ENCODE measurements around the gene CDC42. TPM values are rescaled to one million over a fixed set of nuclear protein-coding genes. Genes with fewer than 3 reads are reported as not detected.

The CDC42 gene
- total and polyA plus RNA-seq, 10 of the 15 experiments (the other 5 are each of a cell fraction or from before 2014, with no cell fraction given), result 184 to 479 (median 326) TPM

GRCh38 chr1:22050330-22050729 lies 2.2 kb upstream of the CDC42 start:
- Histone ChIP-seq H3K36me3 (ENCODE audit: control insufficient read depth in 2 of 2, insufficient read depth in 2 of 2, low read length in 1 of 2) (peaks cover 0 to 3% of the 10 kb centered on the region in 2 experiments; a peak in 1 of 4 replicates), H3K9me3 (replicated peaks; ENCODE audit: control insufficient read depth, insufficient read depth, low read length) (peaks cover under 1% of the 10 kb centered on the region; the same call in 1 of the 3 replicates), H3K4me1 (ENCODE audit: control insufficient read depth, insufficient read depth, low read length) (peaks cover 19% of the 10 kb centered on the region), H3K27ac (ENCODE audit: control insufficient read depth, insufficient read depth) (no peak overlapping the region), H3K79me2 (ENCODE audit: control insufficient read depth, insufficient read depth, low read length) (peaks cover 26% of the 10 kb centered on the region), H3K4me2 (ENCODE audit: control insufficient read depth, insufficient read depth) (no peak overlapping the region), H4K20me1 (ENCODE audit: control insufficient read depth, insufficient read depth) (0 out of 2 replicates have a peak, but pooled peaks cover 1% of the 10 kb centered on the region), H2AFZ (ENCODE audit: control insufficient read depth, low read depth, low read length) (no peak overlapping the region), H3K27me3 (replicated peaks in 1 of 2; ENCODE audit: control insufficient read depth in 2 of 2, insufficient read depth in 2 of 2, low read length in 1 of 2) (no peaks in the 10 kb centered on the region), H3K4me3 (no peak overlapping the region), H3K9ac (ENCODE audit: control insufficient read depth, insufficient read depth, low read length) (no peak overlapping the region)
- no peak for ATAC-seq
- in situ Hi-C loops (cut with MboI), result no loop called here
- ChIA-PET CTCF (interaction anchor here (1.1 to 12.9 kb wide), 3 partner anchors 8 to 27 kb away, joined by 3 to 107 read pairs (median 5); no protein-coding TSS in a partner anchor), RAD21 (ENCODE audit: unreplicated experiment) (interaction anchor here (0.6 to 1.8 kb wide), 3 partner anchors 11 to 23 kb away, joined by 3 to 9 read pairs (median 3); no protein-coding TSS in a partner anchor), SMC1A (ENCODE audit: uncharacterized antibody, unreplicated experiment) (interaction anchor here (1.3 to 11.2 kb wide), 4 partner anchors 10 to 30 kb away, joined by 4 to 100 read pairs (median 6); no protein-coding TSS in a partner anchor), POLR2A (interaction anchor here (0.9 to 21.4 kb wide), 3 partner anchors 11 to 24 kb away, joined by 4 to 325 read pairs (median 59); no protein-coding TSS in a partner anchor)
- 98% methylated on average over 3 of the region's 3 CpGs for WGBS (ENCODE audit: insufficient coverage, insufficient replicate concordance, low lambda C conversion rate, missing lambda C conversion rate)
- FAIRE-seq, result no peak
- intact Hi-C loops (cut with micrococcal nuclease; ENCODE audit: unreplicated experiment), result no loop called here
- no TSS peak for BruUV-seq (replicated peaks)
- no peak for DNase-seq (ENCODE audit: low read depth, low spot score)
- TF ChIP-seq NFIC (IDR thresholded peaks at IDR 0.05; ENCODE audit: low read depth, low read length), result no peak
- TF ChIP-seq POLR2A (IDR thresholded peaks at IDR 0.05; ENCODE audit: low read depth, low read length), result no peak
- TF ChIP-seq PML (IDR thresholded peaks at IDR 0.05; ENCODE audit: low read length), result no peak
- no peak for TF ChIP-seq ETV6 (conservative IDR thresholded peaks at IDR 0.05 in 1 of 2, IDR thresholded peaks at IDR 0.05 in 1 of 2; ENCODE audit: borderline replicate concordance in 1 of 2, low read depth in 1 of 2)
- no peak for TF ChIP-seq E4F1 (IDR thresholded peaks at IDR 0.05; ENCODE audit: borderline replicate concordance, partially characterized antibody)
- no peak for TF ChIP-seq TAF1 (IDR thresholded peaks at IDR 0.05; ENCODE audit: borderline replicate concordance, low read depth, low read length)
- TF ChIP-seq, protein P1, sequence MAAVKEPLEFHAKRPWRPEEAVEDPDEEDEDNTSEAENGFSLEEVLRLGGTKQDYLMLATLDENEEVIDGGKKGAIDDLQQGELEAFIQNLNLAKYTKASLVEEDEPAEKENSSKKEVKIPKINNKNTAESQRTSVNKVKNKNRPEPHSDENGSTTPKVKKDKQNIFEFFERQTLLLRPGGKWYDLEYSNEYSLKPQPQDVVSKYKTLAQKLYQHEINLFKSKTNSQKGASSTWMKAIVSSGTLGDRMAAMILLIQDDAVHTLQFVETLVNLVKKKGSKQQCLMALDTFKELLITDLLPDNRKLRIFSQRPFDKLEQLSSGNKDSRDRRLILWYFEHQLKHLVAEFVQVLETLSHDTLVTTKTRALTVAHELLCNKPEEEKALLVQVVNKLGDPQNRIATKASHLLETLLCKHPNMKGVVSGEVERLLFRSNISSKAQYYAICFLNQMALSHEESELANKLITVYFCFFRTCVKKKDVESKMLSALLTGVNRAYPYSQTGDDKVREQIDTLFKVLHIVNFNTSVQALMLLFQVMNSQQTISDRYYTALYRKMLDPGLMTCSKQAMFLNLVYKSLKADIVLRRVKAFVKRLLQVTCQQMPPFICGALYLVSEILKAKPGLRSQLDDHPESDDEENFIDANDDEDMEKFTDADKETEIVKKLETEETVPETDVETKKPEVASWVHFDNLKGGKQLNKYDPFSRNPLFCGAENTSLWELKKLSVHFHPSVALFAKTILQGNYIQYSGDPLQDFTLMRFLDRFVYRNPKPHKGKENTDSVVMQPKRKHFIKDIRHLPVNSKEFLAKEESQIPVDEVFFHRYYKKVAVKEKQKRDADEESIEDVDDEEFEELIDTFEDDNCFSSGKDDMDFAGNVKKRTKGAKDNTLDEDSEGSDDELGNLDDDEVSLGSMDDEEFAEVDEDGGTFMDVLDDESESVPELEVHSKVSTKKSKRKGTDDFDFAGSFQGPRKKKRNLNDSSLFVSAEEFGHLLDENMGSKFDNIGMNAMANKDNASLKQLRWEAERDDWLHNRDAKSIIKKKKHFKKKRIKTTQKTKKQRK (IDR thresholded peaks at IDR 0.05; ENCODE audit: low read depth, low read length), result no peak
- no peak for TF ChIP-seq CBFB (IDR thresholded peaks at IDR 0.05; ENCODE audit: low read depth)
- TF ChIP-seq, protein P2, sequence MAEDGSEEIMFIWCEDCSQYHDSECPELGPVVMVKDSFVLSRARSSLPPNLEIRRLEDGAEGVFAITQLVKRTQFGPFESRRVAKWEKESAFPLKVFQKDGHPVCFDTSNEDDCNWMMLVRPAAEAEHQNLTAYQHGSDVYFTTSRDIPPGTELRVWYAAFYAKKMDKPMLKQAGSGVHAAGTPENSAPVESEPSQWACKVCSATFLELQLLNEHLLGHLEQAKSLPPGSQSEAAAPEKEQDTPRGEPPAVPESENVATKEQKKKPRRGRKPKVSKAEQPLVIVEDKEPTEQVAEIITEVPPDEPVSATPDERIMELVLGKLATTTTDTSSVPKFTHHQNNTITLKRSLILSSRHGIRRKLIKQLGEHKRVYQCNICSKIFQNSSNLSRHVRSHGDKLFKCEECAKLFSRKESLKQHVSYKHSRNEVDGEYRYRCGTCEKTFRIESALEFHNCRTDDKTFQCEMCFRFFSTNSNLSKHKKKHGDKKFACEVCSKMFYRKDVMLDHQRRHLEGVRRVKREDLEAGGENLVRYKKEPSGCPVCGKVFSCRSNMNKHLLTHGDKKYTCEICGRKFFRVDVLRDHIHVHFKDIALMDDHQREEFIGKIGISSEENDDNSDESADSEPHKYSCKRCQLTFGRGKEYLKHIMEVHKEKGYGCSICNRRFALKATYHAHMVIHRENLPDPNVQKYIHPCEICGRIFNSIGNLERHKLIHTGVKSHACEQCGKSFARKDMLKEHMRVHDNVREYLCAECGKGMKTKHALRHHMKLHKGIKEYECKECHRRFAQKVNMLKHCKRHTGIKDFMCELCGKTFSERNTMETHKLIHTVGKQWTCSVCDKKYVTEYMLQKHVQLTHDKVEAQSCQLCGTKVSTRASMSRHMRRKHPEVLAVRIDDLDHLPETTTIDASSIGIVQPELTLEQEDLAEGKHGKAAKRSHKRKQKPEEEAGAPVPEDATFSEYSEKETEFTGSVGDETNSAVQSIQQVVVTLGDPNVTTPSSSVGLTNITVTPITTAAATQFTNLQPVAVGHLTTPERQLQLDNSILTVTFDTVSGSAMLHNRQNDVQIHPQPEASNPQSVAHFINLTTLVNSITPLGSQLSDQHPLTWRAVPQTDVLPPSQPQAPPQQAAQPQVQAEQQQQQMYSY (CRISPR knock-in tag; IDR thresholded peaks at IDR 0.05), result no peak
- TF ChIP-seq, protein P3, sequence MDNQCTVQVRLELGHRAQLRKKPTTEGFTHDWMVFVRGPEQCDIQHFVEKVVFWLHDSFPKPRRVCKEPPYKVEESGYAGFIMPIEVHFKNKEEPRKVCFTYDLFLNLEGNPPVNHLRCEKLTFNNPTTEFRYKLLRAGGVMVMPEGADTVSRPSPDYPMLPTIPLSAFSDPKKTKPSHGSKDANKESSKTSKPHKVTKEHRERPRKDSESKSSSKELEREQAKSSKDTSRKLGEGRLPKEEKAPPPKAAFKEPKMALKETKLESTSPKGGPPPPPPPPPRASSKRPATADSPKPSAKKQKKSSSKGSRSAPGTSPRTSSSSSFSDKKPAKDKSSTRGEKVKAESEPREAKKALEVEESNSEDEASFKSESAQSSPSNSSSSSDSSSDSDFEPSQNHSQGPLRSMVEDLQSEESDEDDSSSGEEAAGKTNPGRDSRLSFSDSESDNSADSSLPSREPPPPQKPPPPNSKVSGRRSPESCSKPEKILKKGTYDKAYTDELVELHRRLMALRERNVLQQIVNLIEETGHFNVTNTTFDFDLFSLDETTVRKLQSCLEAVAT (IDR thresholded peaks at IDR 0.05), result no peak
- no peak for TF ChIP-seq MYB (IDR thresholded peaks at IDR 0.05; ENCODE audit: borderline replicate concordance, low read depth, low read length)
- TF ChIP-seq PAX8 (IDR thresholded peaks at IDR 0.05), result no peak
- no peak for TF ChIP-seq YY1 (IDR thresholded peaks at IDR 0.05; ENCODE audit: low read depth, low read length)

Measured in GM12878 (cell line).